HG03045 (cell line): ENCODE data around the gene ARHGAP22.

Source experiments
- ATAC-seq: cut with Tn5 transposase; IDR thresholded peaks from one replicate; pipeline ENCODE4 v1.9.1; 2021; ENCODE audit warnings: mild to moderate bottlenecking, moderate library complexity; ENCODE audit not compliant: unreplicated experiment

Gene ARHGAP22

DNA sequence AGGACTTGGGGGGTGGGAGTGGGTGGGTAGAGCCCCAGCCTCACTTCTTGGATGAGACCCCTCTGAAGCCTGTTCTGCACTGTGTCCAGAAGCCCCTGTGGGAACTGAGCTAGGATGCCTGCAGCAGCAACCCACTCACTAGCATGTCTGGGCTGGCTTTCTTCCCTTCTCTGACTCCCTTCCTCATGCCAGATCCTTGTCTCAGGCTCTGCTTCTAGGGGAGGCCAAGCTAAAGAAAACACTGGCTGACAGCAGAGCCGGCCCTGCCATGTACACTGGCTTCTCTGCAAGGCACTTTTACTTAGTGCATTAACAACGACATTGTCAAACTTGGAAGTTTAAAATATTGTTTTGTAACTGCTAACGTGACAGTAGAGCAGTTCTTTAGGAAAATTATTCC lies 50.2 kb downstream of the ARHGAP22 start:
- no peak for ATAC-seq

- no peak for ATAC-seq
Observed at GRCh38 chr10:48554246-48554645, 50.6 kb downstream of the ARHGAP22 start.

DNA sequence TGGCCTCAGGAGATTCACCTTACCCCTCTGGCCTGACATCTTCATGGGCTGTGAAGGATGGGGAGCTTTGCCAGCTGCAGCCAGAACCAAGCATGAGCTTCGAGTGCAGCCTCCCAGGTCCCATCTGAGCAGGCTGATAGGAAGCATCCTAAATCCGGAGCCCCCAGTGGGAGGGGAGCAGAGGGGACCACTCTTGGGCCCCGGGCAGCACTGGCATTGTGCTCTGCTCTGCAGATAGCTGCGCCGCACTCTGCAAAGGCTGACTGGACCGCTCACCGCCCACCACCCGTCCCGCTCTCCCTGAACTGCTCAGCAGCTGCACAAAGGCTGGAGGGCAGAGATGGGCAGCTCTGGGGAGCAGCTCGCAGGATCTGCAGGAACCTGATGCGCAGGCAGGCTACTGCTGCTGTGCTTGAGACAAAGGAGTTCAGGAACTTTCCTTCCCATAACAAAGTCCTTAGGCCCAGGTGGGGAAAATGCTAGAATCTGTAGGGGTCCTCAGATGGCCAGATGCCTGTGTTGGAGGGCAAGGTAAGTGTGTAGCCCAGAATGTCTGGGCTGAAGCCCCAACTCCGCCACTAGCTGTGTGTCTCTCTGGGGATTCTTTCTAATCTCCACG lies 51.8 kb downstream of the ARHGAP22 start:
- ATAC-seq = no peak

- no peak for ATAC-seq
Observed at GRCh38 chr10:48551861-48552591, 52.8 kb downstream of the ARHGAP22 start.

GRCh38 chr10:48550977-48551376 lies 53.9 kb downstream of the ARHGAP22 start:
- ATAC-seq = no peak

DNA sequence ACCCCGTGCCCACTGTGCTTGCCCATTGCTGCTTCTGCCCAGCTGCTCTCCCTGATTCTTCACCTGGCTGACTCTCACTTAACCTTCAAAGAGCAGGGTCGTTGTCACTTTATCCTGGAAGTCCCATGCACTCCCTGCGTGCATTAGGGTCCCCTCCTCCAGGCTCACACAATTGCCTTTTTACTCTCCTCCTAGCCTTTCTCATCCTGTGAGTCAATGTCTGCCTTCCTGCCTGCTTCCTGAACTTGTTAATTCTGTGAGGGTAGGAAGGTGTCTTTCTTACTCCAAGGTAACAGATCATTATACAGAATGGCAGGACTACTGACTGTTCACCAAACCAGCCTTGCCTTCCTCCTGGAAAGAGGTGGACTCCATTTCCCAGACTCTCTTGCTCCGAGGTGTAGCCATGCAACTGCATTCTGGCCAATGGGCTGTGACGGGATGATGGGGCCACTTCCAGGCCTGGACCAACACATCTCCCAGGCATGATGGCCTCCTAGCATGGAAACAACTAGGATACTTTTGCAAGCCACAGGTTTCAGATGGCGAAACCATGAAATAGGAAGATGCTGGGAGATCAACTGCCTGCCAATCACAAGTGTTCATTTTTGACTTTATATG lies 54.7 kb downstream of the ARHGAP22 start:
- no peak for ATAC-seq

GRCh38 chr10:48549236-48549635 lies 55.6 kb downstream of the ARHGAP22 start:
- no peak for ATAC-seq

DNA sequence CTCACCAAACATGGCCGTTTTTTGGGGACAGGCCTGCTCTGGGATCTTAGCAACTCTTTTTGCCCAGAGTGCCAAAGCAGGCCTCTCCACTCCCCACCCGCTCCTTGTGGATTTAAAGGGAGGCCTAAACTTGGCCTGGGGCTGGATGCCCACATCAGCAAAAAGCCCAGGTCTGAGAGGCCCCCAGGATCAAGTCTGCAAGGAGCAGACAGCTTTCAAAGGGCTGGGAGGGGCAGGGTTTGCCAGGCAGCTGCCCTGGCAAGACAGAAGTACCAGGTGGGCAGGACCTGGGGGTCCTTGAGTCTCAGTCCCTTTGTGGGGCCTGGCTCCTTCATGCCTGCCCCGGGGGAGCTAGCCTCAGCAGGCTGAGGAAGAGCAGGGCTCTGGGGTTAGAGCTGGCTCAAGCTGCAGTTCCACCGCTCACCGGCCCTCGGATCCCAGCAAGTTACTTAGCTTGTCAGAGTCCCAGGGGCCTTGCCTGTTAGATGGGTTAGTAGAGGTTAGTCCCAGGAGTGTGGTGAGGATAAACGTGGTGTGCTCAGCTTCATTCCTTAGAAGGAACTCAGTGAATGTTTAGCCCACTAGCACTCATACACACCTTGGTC lies 56.2 kb downstream of the ARHGAP22 start:
- no peak for ATAC-seq

- no peak for ATAC-seq
Observed at GRCh38 chr10:48547981-48548380, 56.9 kb downstream of the ARHGAP22 start.

- ATAC-seq = no peak
Observed at GRCh38 chr10:48547061-48547895, 57.6 kb downstream of the ARHGAP22 start.

DNA sequence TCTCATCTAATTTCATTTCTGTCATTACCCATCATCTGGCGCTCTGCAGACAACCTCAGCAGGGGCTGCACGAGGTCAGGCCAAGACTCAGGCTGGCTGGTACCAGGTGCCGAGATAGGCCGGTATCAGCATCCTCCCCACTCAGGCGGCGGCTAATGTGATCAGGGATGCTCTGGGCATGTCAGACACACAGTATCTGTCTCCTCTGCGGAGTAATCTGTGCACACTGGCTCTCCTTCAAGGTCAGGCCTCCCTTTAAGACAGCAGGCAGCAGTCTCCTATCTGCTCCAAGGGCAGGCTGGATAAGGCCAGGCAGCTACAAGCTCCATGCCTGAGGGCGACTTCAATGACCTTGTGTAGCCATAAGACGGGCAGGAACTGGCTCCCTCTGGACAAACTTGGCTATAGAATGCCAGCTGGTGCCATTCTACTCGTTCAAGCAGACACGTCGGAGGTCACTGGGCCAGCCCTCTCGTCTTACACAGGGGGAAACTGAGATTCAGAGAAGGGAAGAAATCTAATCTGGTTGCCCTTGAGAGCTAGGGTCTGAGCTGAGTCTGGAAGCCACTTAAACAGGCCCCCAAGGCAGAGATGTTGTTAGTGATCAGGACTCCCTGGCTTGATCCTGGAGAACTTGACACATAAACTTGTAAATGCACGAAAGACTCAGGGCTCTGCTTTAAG lies 59.3 kb downstream of the ARHGAP22 start:
- no peak for ATAC-seq

DNA sequence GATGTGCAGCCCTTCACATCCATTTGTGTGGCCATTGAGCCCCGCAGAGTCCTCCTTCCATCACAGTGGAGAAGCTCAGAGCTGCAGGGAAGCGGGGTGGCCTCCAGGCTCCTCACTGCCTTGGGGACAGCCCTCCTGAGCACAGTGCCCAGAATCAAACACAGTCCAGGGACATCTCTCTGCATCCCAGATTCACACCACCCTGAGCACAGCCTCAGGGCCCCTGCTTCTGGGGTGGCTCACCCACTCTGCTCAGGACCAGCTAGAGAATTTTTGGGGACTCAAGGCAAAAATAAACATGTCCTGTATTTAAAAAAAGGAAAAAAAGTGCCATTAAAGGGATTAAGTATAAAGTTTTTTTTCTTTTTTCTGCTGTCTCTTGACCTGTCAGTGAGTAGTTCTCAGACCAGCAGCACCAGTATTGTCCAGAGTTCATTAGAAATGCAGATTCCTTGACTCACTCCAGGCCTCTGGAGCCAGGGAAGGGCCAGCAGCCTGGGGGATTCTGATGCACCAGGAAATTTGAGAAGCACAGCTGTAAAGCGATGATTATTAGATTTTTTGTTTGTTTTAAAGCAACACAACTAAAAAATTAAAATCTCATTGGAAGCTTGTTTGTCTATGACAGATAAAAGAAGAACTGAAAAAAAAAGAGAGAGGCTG lies 61.6 kb downstream of the ARHGAP22 start:
- no peak for ATAC-seq

DNA sequence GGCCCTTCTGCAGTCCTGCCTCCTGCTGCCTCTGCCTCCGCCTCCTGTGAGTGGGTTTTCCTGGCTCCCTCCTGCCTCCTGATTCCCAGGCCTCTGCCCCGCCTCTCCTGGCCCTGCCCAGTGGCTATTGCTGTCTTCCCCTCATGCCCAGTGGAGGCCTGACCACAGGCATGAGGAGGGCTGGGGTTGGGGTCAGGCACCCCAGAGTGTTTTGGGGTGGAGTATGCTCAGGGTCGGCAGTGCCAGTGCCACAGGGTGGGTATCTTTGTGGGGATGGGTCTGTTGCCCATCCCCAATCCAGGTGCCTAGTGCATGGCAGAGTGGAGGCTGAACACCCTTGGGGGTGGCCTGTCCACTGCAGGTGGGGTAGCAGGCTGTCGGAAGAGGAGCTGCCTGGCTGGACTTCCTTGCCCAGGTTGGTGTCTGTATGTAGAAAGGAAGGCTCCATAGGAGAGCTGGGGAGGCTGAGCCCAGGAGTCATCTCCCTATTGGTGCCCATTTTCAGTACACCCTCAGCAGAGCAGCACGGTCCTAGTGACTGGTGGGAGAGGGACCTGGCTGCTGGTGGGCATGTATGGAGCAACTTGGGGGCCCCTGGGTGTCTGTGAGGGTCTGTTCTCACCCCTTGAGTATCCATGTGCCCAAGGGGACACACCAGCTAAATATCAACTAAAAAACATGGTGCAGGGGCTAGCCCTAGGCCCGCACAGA lies 62.2 kb downstream of the ARHGAP22 start:
- ATAC-seq = no peak

- no peak for ATAC-seq
Observed at GRCh38 chr10:48541144-48541795, 63.6 kb downstream of the ARHGAP22 start.

DNA sequence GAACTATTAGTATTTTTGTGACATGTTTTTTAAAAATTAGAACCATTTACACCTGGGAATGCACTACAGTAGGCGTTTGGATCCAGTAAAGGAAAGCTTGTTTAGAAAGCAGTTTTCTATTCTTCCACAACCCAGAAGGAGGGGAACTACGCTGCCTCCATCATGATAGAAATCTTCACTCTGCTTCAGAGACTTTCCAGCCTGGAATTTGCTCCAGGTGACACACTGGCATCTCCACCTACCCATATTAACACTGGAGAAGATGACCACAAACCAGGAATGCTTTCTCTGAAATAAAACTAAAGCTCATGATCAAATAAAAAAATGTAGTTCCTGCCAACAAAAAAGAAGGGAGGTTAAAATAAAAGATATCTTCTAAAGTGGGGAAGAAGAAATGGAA lies 66.3 kb downstream of the ARHGAP22 start:
- ATAC-seq = no peak

DNA sequence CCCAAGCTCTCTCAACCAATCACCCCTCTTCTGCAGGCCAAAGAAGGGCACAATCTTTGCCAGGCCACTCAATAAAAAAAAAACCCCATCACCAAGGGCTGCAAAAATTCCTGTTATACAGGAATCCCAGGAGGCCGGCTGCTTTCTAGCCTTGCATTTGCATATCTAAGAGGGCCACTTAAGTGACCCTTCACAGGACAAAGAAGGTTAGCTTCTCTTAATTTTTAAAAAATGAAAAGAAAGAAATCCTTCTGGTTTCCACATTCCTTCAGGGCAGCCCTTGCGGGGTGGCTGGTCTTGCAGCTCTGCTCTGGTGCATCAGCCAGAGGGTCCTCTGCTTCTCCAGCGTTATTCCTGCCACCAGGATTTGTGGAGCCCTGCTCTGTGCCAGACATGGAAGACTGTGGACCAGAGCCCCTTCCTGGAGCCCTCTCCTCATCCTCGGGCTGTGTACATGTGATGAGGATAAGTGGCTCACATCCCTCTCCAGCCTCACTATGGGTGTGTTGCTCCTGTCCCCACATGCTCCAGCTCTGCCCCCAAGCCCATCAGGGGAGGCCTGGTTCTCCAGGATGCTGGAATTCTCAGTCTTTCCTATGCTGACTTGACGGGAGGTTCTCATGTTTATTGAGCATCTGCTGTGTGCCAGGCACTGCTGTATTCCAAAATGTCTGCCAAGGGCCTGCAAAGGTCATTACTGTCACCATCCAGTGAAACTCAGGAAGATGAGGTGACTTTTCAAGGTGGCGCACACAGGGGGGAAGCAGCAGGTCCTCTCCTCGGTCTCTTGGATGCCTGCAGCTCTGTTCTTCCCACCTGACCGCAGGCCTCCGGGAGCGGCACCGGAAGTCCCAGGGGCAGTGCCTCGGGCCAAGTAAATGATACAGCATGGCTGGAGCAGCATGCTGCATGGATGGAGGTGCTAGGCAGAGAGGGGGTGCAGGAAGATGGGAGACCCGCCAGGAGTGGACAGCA lies 67.7 kb downstream of the ARHGAP22 start:
- ATAC-seq = no peak

DNA sequence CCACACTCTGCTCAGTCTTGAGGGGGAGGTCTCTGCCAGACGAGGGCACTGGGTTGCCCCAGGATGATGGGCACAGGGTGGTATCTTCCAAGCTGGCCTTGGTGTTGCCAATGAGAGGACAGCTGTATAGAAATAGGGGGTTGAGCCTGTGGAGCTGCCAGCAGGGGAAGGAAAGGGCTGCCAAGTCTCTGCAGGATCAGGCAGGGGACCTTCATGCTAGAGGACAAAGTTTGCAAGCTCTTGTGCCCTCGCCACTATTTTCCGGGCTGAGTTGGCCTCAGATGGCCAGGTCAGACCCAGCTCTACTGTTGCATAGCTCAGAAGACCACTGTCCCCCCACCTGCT lies 68.7 kb downstream of the ARHGAP22 start:
- ATAC-seq = no peak
